Epithelial cell of proximal tubule (primary cell): Measurements from ENCODE around the gene TBC1D22A. TPM values are rescaled to one million over a fixed set of nuclear protein-coding genes. Genes with fewer than 3 reads are reported as not detected.

Experiments used
- DNase-seq: peaks from one replicate; pipeline ENCODE4 v3.0.0-alpha.2; 2011; ENCODE audit warnings: low read depth
- H3K4me3 ChIP-seq: 2 replicates; pipeline ENCODE4 v1.5.1; 2011; ENCODE audit warnings: low read depth, mild to moderate bottlenecking, low read length
- CTCF ChIP-seq: conservative IDR thresholded peaks from 2 replicates; pipeline ENCODE4 v1.5.1; 2012; ENCODE audit warnings: low read depth, mild to moderate bottlenecking, low read length
- total RNA-seq: library from RNA; depleted of rRNA; stranded (reverse); fragments of >200 nt; gene quantifications from 2 replicates; pipeline ENCODE4 v1.2.3, GENCODE V29; 2015

TBC1D22A gene
- total RNA-seq, 1 donor from 2014 or later: 22.7 TPM

GRCh38 chr22:47062126-47062525, 299.7 kb downstream of the TBC1D22A start:
- no peak overlapping the region for H3K4me3 ChIP-seq
- DNase-seq: no peak
- TF ChIP-seq CTCF: no peak

GRCh38 chr22:47063071-47063509, 300.6 kb downstream of the TBC1D22A start:
- H3K4me3 ChIP-seq: no peak overlapping the region
- no peak for DNase-seq
- TF ChIP-seq CTCF: no peak

DNA sequence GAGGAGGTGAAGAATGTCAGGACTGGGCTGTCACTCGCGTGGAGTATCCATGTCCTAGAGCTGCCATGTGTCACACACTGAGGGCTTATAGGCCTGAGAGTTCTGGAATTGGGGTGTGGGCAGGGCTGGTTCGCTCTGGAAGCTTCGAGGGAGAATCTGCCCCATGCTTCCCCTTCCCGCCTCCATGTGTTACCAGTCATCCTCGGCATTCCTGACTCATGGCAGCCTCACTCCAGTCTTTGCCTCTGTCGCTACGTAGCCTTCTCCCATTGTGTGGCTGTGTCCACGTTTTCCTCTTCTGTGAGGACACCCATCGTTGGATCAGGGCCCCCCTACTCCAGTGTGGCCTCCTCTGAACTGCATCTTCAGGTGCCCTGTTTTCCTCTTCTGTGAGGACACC, 301.2 kb downstream of the TBC1D22A start:
- no peak for TF ChIP-seq CTCF
- no peak overlapping the region for H3K4me3 ChIP-seq
- no peak for DNase-seq

DNA sequence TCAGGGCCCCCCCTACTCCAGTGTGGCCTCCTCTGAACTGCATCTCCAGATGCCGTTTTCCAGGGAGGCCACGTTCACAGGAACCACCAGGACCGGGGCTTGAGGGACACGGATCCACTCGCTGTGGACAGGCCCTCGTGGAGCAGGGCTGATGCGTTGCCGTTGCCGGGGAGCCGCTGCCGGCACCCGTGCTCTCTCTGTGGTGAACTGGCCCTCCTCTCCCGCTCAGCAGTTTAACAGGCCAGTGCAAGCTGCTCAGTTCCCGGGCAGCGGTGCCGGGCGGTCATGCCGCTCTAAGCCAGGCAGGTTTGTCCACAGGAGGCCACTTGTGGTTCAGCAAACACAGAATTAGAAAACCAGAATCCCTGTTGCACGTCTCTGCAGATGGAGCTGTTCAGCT, 301.6 kb downstream of the TBC1D22A start:
- no peak overlapping the region for H3K4me3 ChIP-seq
- DNase-seq: no peak
- TF ChIP-seq CTCF: no peak

GRCh38 chr22:47064416-47064815, 302.0 kb downstream of the TBC1D22A start:
- DNase-seq: no peak
- TF ChIP-seq CTCF: no peak
- no peak overlapping the region for H3K4me3 ChIP-seq

DNA sequence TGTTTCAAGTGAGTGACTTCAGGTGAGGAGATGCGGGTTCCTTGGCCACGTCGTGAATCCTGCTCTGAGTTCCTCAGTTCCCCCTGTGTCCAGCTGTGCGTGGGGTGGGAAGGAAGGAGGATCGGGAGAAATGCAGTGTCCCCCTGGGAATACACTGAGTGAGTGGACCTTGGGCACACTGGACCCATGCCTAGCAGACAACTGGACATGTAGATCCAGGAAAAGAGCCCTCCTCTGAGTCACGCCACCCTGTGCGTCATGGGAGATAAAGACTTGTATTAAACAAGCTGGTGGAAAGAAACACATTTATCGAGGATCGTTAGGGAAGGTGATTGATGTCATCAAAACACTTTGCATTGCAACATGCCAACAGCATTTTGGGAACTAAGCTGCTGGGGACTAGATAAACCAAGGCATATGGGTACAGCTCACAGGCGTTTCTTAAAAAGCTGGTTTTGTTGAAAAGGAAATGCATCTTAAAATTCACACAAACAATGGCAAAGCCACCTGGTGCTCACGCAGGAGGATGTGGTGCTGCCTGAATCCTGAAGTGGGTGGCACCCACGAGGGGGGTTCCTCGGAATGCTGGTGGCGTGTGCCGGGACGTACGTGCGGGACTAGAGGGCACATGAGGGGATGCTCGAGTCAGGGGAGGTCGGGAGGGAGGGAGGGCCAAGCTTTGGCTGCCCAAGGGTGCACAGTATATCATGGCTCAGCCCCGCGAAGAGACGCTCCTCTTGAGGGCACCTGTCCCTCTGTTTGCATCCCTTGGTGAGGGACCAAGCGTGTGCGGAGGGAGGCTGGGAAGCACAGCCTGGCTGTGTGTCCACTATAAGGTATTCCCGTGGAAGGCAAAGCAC, 303.5 kb downstream of the TBC1D22A start:
- DNase-seq: no peak
- no peak for TF ChIP-seq CTCF

GRCh38 chr22:47066616-47066905, 304.1 kb downstream of the TBC1D22A start:
- no peak for TF ChIP-seq CTCF
- DNase-seq: no peak
- no peak overlapping the region for H3K4me3 ChIP-seq

More for the DNA sequence above, 303.5 kb downstream of the TBC1D22A start:
- H3K4me3 ChIP-seq: no peak overlapping the region
